ENCODE data around the gene ACOT8.
"Not testable (repeated sequence)": the region's sequence is repeated elsewhere in the genome, so short reads cannot be mapped to it uniquely, and the experiment has no call there.

The ACOT8 gene

GRCh38 chr20:45857114-45857881 lies at the start of gene ACOT8, which contains the start of gene ZSWIM3:
ACOT8 (minus strand) TSS chr20:45857392; CDS start chr20:45857315, 77 bp downstream.
ZSWIM3 (plus strand) TSS chr20:45857614; CDS start chr20:45857826, 212 bp downstream.
- peak; percentile 100 for DNase-seq (ENCODE audit: extremely low read depth, low read depth)
- no peak for TF ChIP-seq CTCF (IDR thresholded peaks at IDR 0.05; ENCODE audit: low read depth, low read length)

GRCh38 chr20:45905505-45906079 lies 48.4 kb upstream of the ACOT8 start:
- TF ChIP-seq CTCF (IDR thresholded peaks at IDR 0.05; ENCODE audit: low read depth, low read length), result no peak
- DNase-seq (ENCODE audit: extremely low read depth, low read depth), result no peak

GRCh38 chr20:45904583-45905504 lies 47.7 kb upstream of the ACOT8 start:
- TF ChIP-seq CTCF (IDR thresholded peaks at IDR 0.05; ENCODE audit: low read depth, low read length), result no peak
- no peak for DNase-seq (ENCODE audit: extremely low read depth, low read depth)

GRCh38 chr20:45902199-45902701 lies 45.1 kb upstream of the ACOT8 start:
- no peak for TF ChIP-seq CTCF (IDR thresholded peaks at IDR 0.05; ENCODE audit: low read depth, low read length)
- no peak for DNase-seq (ENCODE audit: extremely low read depth, low read depth)

GRCh38 chr20:45901332-45901731 lies 44.1 kb upstream of the ACOT8 start:
- DNase-seq (ENCODE audit: extremely low read depth, low read depth), result not testable (repeated sequence)

GRCh38 chr20:45899046-45899835 lies 42.0 kb upstream of the ACOT8 start:
- no peak for TF ChIP-seq CTCF (IDR thresholded peaks at IDR 0.05; ENCODE audit: low read depth, low read length)
- DNase-seq (ENCODE audit: extremely low read depth, low read depth), result no peak

- no peak for TF ChIP-seq CTCF (IDR thresholded peaks at IDR 0.05; ENCODE audit: low read depth, low read length)
- no peak for DNase-seq (ENCODE audit: extremely low read depth, low read depth)
Observed at GRCh38 chr20:45898285-45898684, 41.1 kb upstream of the ACOT8 start.

Measured in AG09319 (cell line).